B cell (primary cell): ENCODE results near the gene SHB.

Experiments
- CTCF ChIP-seq: fragments of 200-600 bp; IDR thresholded peaks from one replicate; pipeline ENCODE4 v1.8.0; 2022; ENCODE audit warnings: antibody characterized with exemption, mild to moderate bottlenecking
- EZH2 ChIP-seq: IDR thresholded peaks from 2 replicates; pipeline ENCODE4 v1.6.1; 2012; ENCODE audit warnings: borderline replicate concordance, low read depth, mild to moderate bottlenecking, moderate library complexity, low read length; ENCODE audit not compliant: insufficient read depth, poor library complexity, severe bottlenecking

GRCh38 chr9:37908283-37908682 is 160.7 kb downstream of the SHB start:
- TF ChIP-seq CTCF (no peak), EZH2 (no peak)
